IgD-negative memory B cell (primary cell): Measurements from ENCODE around the gene CES3. TPM values are rescaled to one million over a fixed set of nuclear protein-coding genes. Genes with fewer than 3 reads are reported as not detected.
"Not testable (repeated sequence)": the region's sequence is repeated elsewhere in the genome, so short reads cannot be mapped to it uniquely, and the experiment has no call there.

Source experiments
- H3K27ac Mint-ChIP-seq, 3 donors: one replicate each; pipeline ENCODE4 v1.8.0; 2020 to 2022; ENCODE audit warnings: mild to moderate bottlenecking in 3 of 3, mixed read lengths in 3 of 3, moderate library complexity in 1 of 3
- H3K27me3 Mint-ChIP-seq: one replicate; pipeline ENCODE4 v1.8.0; 2021; ENCODE audit warnings: mixed read lengths
- H3K36me3 Mint-ChIP-seq: one replicate; pipeline ENCODE4 v1.8.0; 2020; ENCODE audit warnings: mild to moderate bottlenecking, mixed read lengths
- H3K4me1 Mint-ChIP-seq, 3 donors: one replicate each; pipeline ENCODE4 v1.8.0; 2020 to 2022; ENCODE audit warnings: mixed read lengths in 3 of 3, mild to moderate bottlenecking in 1 of 3
- H3K4me3 Mint-ChIP-seq, 4 donors: one replicate each; pipeline ENCODE4 v1.8.0; 2020 to 2022; ENCODE audit warnings: mild to moderate bottlenecking in 4 of 4, mixed read lengths in 4 of 4, moderate library complexity in 3 of 4
- H3K9me3 Mint-ChIP-seq, 3 donors: one replicate each; pipeline ENCODE4 v1.8.0; 2020 to 2021; ENCODE audit warnings: mixed read lengths in 3 of 3, mild to moderate bottlenecking in 1 of 3
- polyA plus RNA-seq: library from polyadenylated mRNA; unstranded; fragments of 300-500 nt; fragmentation: Illumina TruSeq; gene quantifications from one replicate; pipeline ENCODE4 v1.2.3, GENCODE V29; 2021

The CES3 gene
- polyA plus RNA-seq, 1 donor from 2014 or later = 0.35 TPM

DNA sequence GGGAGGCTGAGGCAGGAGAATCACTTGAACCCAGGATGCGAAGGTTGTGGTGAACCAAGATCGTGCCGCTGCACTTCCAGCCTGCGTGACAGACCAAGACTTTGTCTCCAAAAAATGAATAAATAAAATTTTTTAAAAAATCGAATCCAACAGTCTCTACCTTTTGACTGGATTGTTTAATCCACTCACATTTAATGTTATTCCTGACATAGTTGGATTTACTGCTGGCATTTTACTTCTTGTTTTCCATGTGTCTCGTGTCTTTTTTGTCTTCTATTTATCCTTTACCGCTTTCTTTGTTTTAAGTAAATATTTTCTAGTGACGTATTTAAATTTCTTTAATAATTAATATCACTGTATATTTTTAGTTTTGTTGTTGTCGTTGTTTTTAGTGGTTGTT lies 22.0 kb downstream of the CES3 start:
- Mint-ChIP-seq H3K4me3 (no peak overlapping the region), H3K27ac (no peak overlapping the region), H3K36me3 (no peaks in the 10 kb centered on the region), H3K4me1 (no peaks in the 10 kb centered on the region), H3K9me3 (no peaks in the 10 kb centered on the region), H3K27me3 (peaks cover 5% of the 10 kb centered on the region)

DNA sequence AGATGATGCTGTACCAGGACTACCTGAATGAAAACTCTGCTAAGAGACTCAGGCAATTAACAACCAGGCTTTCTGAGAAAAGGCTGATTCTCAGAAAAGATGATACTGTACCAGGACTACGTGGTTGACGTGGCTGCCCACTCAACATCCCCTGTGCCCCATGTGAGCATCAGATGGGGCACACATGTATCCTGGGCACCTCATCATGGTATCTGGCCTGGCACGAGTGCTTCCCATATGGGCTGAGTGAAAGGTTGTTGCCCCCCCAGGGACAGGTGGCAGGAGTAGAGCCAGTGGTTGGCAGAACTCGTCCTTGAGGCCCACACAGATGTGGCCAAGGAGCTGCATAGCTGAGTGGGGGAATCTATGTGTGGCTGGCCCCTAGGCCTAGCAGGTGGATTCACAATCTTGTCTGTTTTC lies 23.8 kb downstream of the CES3 start:
- Mint-ChIP-seq H3K4me3 (no peak overlapping the region), H3K4me1 (no peaks in the 10 kb centered on the region), H3K9me3 (no peaks in the 10 kb centered on the region), H3K27ac (no peak overlapping the region), H3K27me3 (peaks cover 5% of the 10 kb centered on the region), H3K36me3 (no peaks in the 10 kb centered on the region)

DNA sequence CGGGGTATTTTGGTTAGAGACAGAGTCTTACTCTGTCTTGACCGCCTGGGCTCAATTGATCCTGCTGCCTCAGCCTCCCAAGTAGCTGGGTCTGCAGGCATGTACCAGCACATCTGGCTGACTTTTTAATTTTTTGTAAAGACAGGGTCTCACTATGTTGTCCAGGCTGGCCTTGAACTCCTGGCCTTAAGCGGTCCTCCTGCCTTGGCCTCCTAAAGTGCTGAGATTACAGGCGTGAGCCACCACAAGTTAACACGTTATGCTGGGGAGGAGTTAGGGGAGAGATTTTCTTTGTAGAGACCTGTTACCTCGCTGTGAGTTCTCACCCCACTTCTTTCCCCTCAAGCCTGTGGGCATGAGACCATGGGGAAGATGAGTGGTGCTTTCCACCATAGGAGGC lies 25.5 kb downstream of the CES3 start:
- no peaks in the 10 kb centered on the region for H3K36me3 Mint-ChIP-seq
- H3K4me1 Mint-ChIP-seq = no peaks in the 10 kb centered on the region
- no peak overlapping the region for H3K27ac Mint-ChIP-seq
- no peak overlapping the region for H3K4me3 Mint-ChIP-seq
- peaks cover 5% of the 10 kb centered on the region for H3K27me3 Mint-ChIP-seq
- no peaks in the 10 kb centered on the region for H3K9me3 Mint-ChIP-seq

DNA sequence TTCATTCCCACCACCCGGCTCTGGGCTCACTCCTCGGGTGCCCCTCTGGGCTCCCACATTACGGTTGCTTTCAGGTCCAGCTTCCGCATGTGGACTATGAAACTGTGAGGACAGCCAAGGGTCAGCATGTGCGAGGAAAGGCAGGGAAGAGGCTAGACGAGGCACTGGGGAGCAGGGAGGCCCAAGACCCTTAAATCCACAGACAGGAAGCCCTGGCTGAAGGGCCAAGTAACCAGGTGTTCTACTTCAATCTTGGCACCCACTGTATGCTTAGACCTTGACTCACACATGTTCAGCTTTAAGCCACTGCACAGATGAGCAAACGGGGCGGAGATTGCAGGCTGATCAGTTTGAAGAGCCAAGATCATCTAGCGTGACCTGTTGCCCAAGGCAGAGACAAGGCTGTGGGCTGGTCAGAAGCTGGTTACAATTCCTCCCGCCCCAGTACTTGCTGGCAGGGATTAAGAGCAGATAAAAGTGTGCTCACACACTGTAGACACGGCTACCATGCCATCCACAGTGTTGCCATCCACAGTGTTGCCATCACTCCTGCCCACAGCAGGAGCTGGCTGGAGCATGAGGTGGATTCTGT lies 27.2 kb downstream of the CES3 start, which contains the start of gene CES4A:
TSS of gene CES4A (plus strand) at position 393 of the 592 bp plus-strand sequence. CDS start at position 577, 184 bp downstream.
- no peaks in the 10 kb centered on the region for H3K4me1 Mint-ChIP-seq
- H3K9me3 Mint-ChIP-seq = no peaks in the 10 kb centered on the region
- H3K27ac Mint-ChIP-seq = peak within 1 kb of the TSS in 2 of 3 donors; percentile 42 to 50
- H3K4me3 Mint-ChIP-seq = no peak within 1 kb of the TSS
- H3K36me3 Mint-ChIP-seq = no peaks in the 10 kb centered on the region
- peaks cover 5% of the 10 kb centered on the region for H3K27me3 Mint-ChIP-seq

DNA sequence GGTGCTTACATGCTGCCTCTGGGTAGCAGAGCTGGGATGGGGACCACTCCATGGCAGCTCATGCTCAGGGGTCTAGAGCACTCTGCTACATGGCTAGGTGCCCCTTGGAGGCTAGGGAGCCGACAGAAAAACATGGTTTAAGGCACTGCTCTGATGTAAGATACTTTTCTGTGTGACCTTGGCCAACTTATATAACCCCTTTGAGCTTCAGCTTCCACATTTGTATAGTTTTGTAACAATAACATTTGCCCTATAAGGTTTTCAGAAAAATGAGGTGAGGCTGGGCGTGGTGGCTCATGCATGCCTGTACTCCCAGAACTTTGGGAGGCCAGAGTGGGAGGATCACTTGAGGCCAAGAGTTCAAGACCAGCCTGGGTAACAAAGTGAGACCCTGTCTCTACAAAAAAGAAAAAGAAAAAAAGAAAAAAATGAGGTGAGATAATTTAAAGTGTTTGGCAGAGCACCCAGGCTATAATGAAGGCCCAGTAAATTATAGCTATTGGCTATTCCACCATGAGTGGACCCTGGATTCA lies 30.5 kb downstream of the CES3 start:
- no peak overlapping the region for H3K27ac Mint-ChIP-seq
- no peaks in the 10 kb centered on the region for H3K9me3 Mint-ChIP-seq
- H3K27me3 Mint-ChIP-seq = peaks cover 5% of the 10 kb centered on the region
- H3K4me3 Mint-ChIP-seq = no peak overlapping the region
- no peaks in the 10 kb centered on the region for H3K4me1 Mint-ChIP-seq
- no peaks in the 10 kb centered on the region for H3K36me3 Mint-ChIP-seq

DNA sequence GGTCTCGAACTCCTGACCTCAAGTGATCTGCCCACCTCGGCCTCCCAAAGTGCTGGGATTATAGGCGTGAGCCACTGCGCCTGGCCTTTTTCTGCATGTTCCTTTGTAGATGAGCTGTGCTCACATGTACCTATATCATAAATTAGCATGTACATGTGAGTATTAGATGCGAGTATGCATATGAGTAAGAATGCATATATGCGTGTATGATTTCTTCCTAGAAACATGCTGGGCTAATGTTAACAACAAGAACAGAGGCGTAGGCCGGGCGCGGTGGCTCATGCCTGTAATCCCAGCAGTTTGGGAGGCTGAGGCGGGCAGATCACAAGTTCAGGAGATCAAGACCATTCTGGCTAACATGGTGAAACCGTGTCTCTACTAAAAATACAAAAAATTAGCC lies 32.5 kb downstream of the CES3 start:
- H3K36me3 Mint-ChIP-seq, H3K27ac Mint-ChIP-seq, H3K4me3 Mint-ChIP-seq, H3K9me3 Mint-ChIP-seq, H3K4me1 Mint-ChIP-seq, H3K27me3 Mint-ChIP-seq: not testable (repeated sequence)

DNA sequence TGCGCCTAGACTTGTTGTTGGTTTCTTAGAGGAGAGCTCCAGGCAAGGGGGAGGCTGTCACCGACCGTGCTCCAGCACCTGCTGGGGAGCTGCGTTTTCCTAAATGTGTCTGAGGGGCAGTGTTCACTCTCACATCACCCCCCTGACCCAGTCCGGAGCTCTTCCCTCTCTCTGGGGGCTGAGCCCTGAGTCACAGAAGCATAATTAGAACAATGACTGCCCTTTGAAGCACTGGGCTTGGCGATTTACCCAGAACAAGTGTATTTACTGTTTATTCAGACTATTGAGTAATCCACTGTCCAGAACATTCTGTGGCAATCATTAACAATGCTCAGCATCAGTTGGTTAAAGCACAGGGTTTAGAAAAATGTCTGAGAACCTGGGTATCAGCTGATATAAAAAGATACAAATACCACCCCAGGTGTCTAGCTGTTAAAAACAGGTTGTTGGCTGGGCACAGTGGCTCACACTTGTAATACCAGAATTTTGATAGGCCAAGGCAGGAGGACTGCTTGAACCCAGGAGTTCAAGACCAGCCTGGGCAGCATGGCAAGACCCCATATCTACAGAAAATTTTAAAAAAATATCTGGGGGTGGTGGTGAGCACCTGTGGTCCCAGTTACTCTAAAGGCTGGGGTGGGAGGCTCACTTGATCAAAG lies 35.4 kb downstream of the CES3 start:
- H3K27ac Mint-ChIP-seq = no peak overlapping the region
- no peaks in the 10 kb centered on the region for H3K9me3 Mint-ChIP-seq
- H3K4me1 Mint-ChIP-seq = peaks cover 0 to 6% (median 3%) of the 10 kb centered on the region in 3 donors
- H3K4me3 Mint-ChIP-seq = no peak overlapping the region
- no peaks in the 10 kb centered on the region for H3K27me3 Mint-ChIP-seq
- no peaks in the 10 kb centered on the region for H3K36me3 Mint-ChIP-seq

DNA sequence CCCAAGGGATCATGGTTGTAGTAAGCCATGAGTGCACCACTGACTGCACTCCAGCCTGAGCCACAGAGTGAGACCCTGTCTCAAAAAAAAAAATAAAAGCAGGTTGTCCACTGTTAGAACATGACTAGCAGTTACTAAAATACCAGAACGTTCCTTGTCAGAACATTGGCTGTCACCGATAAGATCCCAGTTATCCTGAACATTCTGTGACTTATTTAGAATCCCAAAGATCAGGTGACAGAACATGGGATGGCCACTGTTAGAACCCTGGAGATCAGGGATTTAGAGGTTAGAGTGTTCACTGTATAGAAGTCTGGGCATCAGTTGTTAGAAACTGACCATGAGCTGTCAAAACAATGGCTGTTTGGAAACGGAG lies 35.9 kb downstream of the CES3 start:
- peak overlapping the region in 1 of 4 donors; percentile 31 for H3K4me3 Mint-ChIP-seq
- no peaks in the 10 kb centered on the region for H3K36me3 Mint-ChIP-seq
- no peaks in the 10 kb centered on the region for H3K9me3 Mint-ChIP-seq
- no peak overlapping the region for H3K27ac Mint-ChIP-seq
- peaks cover 0 to 6% (median 4%) of the 10 kb centered on the region in 3 donors for H3K4me1 Mint-ChIP-seq
- no peaks in the 10 kb centered on the region for H3K27me3 Mint-ChIP-seq

DNA sequence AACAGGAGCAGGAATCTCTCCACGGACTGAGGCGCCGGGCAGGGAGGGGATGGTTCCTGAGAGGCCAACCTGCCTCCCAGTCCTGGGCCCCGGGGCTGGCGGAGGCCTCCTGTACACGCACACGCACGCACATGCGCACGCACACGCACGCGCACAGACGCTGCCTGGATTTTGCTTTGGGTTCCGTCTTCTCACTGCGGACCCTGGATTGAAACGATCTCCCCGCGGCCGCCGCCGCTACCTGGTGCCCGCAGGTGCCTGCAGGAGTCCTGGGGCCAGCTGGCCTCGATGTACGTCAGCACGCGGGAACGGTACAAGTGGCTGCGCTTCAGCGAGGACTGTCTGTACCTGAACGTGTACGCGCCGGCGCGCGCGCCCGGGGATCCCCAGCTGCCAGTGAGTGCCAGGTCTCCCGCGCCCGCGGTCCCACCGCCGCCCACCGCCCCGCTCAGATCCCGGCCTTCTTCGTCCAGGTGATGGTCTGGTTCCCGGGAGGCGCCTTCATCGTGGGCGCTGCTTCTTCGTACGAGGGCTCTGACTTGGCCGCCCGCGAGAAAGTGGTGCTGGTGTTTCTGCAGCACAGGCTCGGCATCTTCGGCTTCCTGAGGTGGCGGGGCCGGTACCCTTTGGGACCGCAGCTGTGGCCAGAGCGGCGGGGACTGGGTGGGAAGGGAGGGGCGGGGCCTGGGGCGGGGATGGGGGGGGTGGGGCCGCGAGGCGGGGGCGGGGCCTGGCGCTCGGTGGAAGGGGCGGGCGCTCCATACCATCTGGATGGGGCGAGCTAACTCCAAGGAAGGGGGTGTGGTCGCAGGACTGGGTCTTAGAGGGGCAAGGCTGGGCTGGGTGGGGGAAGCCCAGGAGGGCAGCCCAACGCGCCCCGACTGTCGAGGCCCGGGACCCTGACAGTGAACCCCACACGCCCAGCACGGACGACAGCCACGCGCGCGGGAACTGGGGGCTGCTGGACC lies 39.6 kb downstream of the CES3 start:
- Mint-ChIP-seq H3K4me3 (peak overlapping the region; percentile 25 to 92 (median 86)), H3K27ac (peak overlapping the region in 1 of 3 donors; percentile 65), H3K36me3 (peaks cover 2% of the 10 kb centered on the region), H3K27me3 (no peaks in the 10 kb centered on the region), H3K4me1 (peaks cover 0 to 6% (median 4%) of the 10 kb centered on the region in 3 donors), H3K9me3 (no peaks in the 10 kb centered on the region)

DNA sequence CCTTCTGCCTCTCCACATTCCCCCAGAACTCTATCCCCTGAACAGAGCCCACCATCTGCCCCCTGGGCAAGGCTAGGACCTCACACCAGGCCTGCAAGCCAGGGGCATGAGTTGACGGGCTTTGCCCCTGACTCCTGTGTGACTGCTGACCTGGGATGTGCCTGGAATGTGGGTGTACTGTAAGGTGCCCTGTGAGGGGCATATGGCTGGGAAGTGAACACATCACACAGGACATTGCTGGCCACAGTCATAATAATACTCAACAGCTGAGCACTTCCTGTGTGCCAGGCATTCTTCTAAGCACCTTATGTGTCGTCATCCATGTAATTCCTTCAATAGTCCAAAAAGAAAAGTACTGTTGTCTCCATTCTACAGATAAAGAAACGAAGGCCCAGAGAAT lies 40.7 kb downstream of the CES3 start:
- H3K27me3 Mint-ChIP-seq = no peaks in the 10 kb centered on the region

DNA sequence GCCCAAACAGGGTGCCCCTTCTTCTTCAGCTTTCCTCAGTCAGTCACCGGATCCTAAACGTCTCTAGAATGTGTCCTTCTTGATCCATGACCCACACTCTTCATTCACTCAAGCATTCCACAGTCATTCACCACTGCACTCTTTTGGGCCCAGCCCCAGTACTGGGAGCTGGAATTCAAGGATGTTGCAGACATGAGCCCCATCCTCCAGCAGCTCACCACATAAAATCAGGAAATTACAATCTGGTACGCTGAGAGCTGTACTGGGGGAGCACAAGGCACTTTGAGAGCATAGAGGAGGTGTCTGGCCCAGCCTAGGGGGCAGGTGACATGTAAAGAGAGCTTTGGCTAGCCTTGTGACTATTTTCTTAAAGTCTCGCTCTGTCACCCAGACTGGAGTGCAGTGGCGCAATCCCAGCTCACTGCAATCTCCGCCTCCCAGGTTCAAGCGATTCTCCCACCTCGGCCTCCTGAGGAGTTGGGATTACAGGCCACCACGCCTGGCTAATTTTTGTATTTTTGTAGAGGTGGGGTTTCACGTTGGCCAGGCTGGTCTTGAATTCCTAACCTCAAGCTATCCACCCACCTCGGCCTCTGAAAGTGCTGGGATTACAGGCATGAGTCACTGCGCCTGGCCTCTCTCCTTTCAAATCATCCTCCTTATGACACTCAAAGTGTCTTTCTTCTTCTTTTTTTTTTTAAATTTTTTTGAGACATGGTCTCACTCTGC lies 46.0 kb downstream of the CES3 start:
- H3K4me3 Mint-ChIP-seq = no peak overlapping the region
- H3K27ac Mint-ChIP-seq = no peak overlapping the region
- H3K9me3 Mint-ChIP-seq = no peaks in the 10 kb centered on the region
- H3K4me1 Mint-ChIP-seq = peaks cover 0 to 1% (median 0%) of the 10 kb centered on the region in 3 donors
- H3K27me3 Mint-ChIP-seq = no peaks in the 10 kb centered on the region
- peaks cover 3% of the 10 kb centered on the region for H3K36me3 Mint-ChIP-seq

More for the DNA sequence above, 40.7 kb downstream of the CES3 start:
- Mint-ChIP-seq H3K36me3 (peaks cover 2% of the 10 kb centered on the region), H3K4me1 (peaks cover 0 to 6% (median 4%) of the 10 kb centered on the region in 3 donors), H3K27ac (peak overlapping the region in 1 of 3 donors; percentile 74), H3K9me3 (no peaks in the 10 kb centered on the region), H3K4me3 (peak overlapping the region in 3 of 4 donors; percentile 41 to 60 (median 54))

DNA sequence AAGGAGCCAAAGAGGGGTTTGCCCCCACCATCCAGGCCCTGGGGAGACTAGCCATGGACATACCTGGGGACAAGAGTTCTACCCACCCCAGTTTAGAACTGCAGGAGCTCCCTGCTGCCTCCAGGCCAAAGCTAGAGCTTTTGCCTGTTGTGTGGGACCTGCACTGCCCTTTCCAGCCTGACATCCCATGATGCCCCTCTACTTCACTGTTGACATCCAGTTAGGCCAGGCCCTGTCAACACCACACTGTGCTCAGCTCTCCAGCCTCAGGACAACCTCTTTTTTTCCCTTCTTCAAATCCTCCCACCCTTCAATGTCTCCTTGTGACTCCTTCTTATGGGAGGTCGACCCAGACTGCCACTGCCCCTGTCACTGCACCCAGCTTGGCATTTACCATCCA lies 48.1 kb downstream of the CES3 start:
- Mint-ChIP-seq H3K4me1 (peaks cover 0 to 1% (median 0%) of the 10 kb centered on the region in 3 donors), H3K4me3 (peak overlapping the region in 1 of 4 donors; percentile 45), H3K9me3 (no peaks in the 10 kb centered on the region), H3K27ac (no peak overlapping the region), H3K27me3 (no peaks in the 10 kb centered on the region), H3K36me3 (peaks cover 1% of the 10 kb centered on the region)

DNA sequence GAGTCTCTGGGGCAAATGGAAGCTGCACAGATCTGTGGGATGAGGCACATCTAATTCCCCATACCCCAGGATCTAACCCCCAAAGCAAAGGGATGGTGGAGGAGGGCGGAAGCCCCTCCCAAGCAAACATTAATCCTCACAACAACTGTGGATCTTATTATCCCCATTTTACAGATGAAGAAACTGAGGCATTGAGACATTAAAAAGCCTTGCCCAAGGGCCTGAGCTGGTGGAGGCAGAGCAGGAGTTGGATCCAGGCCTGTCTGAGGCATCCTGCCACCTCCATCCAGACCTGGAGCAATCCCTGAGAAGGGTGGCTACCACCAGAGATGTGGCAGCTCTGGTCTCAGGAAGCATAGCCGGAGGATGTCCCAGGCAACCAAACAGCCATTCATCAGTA lies 50.2 kb downstream of the CES3 start:
- Mint-ChIP-seq H3K4me3 (peak overlapping the region in 1 of 4 donors; percentile 43), H3K27me3 (no peaks in the 10 kb centered on the region), H3K27ac (no peak overlapping the region), H3K4me1 (peaks cover 0 to 1% (median 0%) of the 10 kb centered on the region in 3 donors), H3K9me3 (no peaks in the 10 kb centered on the region), H3K36me3 (peaks cover 1% of the 10 kb centered on the region)

DNA sequence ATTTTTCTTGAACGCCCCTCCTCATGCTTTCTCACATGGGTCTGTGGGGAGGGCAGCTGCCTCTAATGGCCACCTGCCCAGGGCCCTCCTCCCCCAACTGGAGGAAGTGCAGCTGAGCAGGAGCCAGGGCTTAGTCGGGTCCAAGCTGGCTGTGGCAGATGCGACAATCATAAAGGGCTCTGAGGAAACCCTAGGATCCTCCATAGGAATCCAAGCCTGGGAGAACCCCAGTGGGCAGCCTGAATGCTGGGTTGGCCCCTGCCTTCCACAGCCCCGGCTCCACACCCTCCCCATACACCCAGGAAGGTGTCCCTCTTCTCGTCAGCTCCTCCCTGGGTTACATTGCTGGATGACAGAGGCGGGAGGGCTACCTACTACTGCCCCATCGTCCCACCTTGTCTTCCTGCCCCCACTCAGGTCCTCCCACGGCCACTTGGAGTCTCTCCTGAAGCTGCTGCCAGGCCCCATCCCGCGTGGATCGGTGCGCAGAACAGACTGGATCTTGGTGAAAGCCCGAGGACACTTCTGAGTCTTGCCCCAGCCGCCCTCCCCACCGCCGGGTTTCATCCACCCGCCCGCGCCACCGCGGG lies 52.3 kb downstream of the CES3 start:
- H3K4me3 Mint-ChIP-seq = peak overlapping the region in 3 of 4 donors; percentile 52 to 74 (median 70)
- H3K36me3 Mint-ChIP-seq = peaks cover 1% of the 10 kb centered on the region
- no peaks in the 10 kb centered on the region for H3K9me3 Mint-ChIP-seq
- peaks cover 0 to 1% (median 0%) of the 10 kb centered on the region in 3 donors for H3K4me1 Mint-ChIP-seq
- H3K27ac Mint-ChIP-seq = no peak overlapping the region
- H3K27me3 Mint-ChIP-seq = no peaks in the 10 kb centered on the region
